Activated naive CD8-positive, alpha-beta T cell treated with anti-CD3 and anti-CD28 coated beads, Interleukin-2, amount 50 U/mL, for 24 hours (primary cell): ENCODE data around the gene KIAA1549.
"Not testable (repeated sequence)": the region's sequence is repeated elsewhere in the genome, so short reads cannot be mapped to it uniquely, and the experiment has no call there.

Experiments
- ATAC-seq: fragments of 150-1000 bp; cut with Tn5 transposase; one replicate; pipeline ENCODE4 v1.10.0; 2021
- DNase-seq: peaks from one replicate; pipeline ENCODE4 v3.0.0; 2021
- H3K27ac Mint-ChIP-seq: one replicate; pipeline ENCODE4 v1.8.0; 2021; ENCODE audit warnings: mild to moderate bottlenecking, mixed read lengths
- H3K27me3 Mint-ChIP-seq: one replicate; pipeline ENCODE4 v1.8.0; 2021; ENCODE audit warnings: mixed read lengths
- H3K36me3 Mint-ChIP-seq: one replicate; pipeline ENCODE4 v1.8.0; 2021; ENCODE audit warnings: low read depth, mixed read lengths
- H3K4me1 Mint-ChIP-seq: one replicate; pipeline ENCODE4 v1.8.0; 2021; ENCODE audit warnings: mixed read lengths
- H3K4me3 Mint-ChIP-seq: one replicate; pipeline ENCODE4 v1.8.0; 2021; ENCODE audit warnings: mild to moderate bottlenecking, moderate library complexity, mixed read lengths
- H3K9me3 Mint-ChIP-seq: one replicate; pipeline ENCODE4 v1.8.0; 2021; ENCODE audit warnings: mixed read lengths

KIAA1549 gene

GRCh38 chr7:138941545-138941944 lies 39.6 kb downstream of the KIAA1549 start:
- no peaks in the 10 kb centered on the region for H3K4me1 Mint-ChIP-seq
- ATAC-seq, result no peak
- no peaks in the 10 kb centered on the region for H3K27me3 Mint-ChIP-seq
- H3K27ac Mint-ChIP-seq, result no peak overlapping the region
- H3K36me3 Mint-ChIP-seq, result no peaks in the 10 kb centered on the region
- H3K9me3 Mint-ChIP-seq, result no peaks in the 10 kb centered on the region
- no peak for DNase-seq
- H3K4me3 Mint-ChIP-seq, result no peak overlapping the region

GRCh38 chr7:138940602-138941001 lies 40.6 kb downstream of the KIAA1549 start:
- H3K36me3 Mint-ChIP-seq, H3K4me1 Mint-ChIP-seq, DNase-seq, H3K27ac Mint-ChIP-seq, H3K27me3 Mint-ChIP-seq, ATAC-seq, H3K4me3 Mint-ChIP-seq, H3K9me3 Mint-ChIP-seq: not testable (repeated sequence)

- Mint-ChIP-seq H3K4me3 (no peak overlapping the region), H3K9me3 (no peaks in the 10 kb centered on the region), H3K4me1 (peaks cover 5% of the 10 kb centered on the region), H3K27ac (no peak overlapping the region), H3K27me3 (no peaks in the 10 kb centered on the region), H3K36me3 (no peaks in the 10 kb centered on the region)
- no peak for DNase-seq
- ATAC-seq, result no peak
Observed at GRCh38 chr7:138937484-138937883, 43.7 kb downstream of the KIAA1549 start.

GRCh38 chr7:138935465-138936011 lies 45.7 kb downstream of the KIAA1549 start:
- no peak overlapping the region for H3K4me3 Mint-ChIP-seq
- H3K36me3 Mint-ChIP-seq, result no peaks in the 10 kb centered on the region
- H3K27ac Mint-ChIP-seq, result no peak overlapping the region
- H3K4me1 Mint-ChIP-seq, result peaks cover 5% of the 10 kb centered on the region
- DNase-seq, result no peak
- ATAC-seq, result no peak
- H3K27me3 Mint-ChIP-seq, result no peaks in the 10 kb centered on the region
- no peaks in the 10 kb centered on the region for H3K9me3 Mint-ChIP-seq

GRCh38 chr7:138934861-138935260 lies 46.3 kb downstream of the KIAA1549 start:
- no peak for ATAC-seq
- Mint-ChIP-seq H3K36me3 (no peaks in the 10 kb centered on the region), H3K4me3 (no peak overlapping the region), H3K27me3 (no peaks in the 10 kb centered on the region), H3K27ac (no peak overlapping the region), H3K9me3 (no peaks in the 10 kb centered on the region), H3K4me1 (peaks cover 5% of the 10 kb centered on the region)
- DNase-seq, result no peak

GRCh38 chr7:138934367-138934766 lies 46.8 kb downstream of the KIAA1549 start:
- no peak overlapping the region for H3K27ac Mint-ChIP-seq
- H3K9me3 Mint-ChIP-seq, result no peaks in the 10 kb centered on the region
- H3K36me3 Mint-ChIP-seq, result no peaks in the 10 kb centered on the region
- H3K4me3 Mint-ChIP-seq, result no peak overlapping the region
- no peaks in the 10 kb centered on the region for H3K27me3 Mint-ChIP-seq
- DNase-seq, result no peak
- ATAC-seq, result no peak
- H3K4me1 Mint-ChIP-seq, result peaks cover 5% of the 10 kb centered on the region

GRCh38 chr7:138932870-138933269 lies 48.3 kb downstream of the KIAA1549 start:
- no peaks in the 10 kb centered on the region for H3K9me3 Mint-ChIP-seq

GRCh38 chr7:138932427-138932826 lies 48.8 kb downstream of the KIAA1549 start:
- ATAC-seq, result no peak
- Mint-ChIP-seq H3K27ac (no peak overlapping the region), H3K4me3 (no peak overlapping the region), H3K36me3 (no peaks in the 10 kb centered on the region), H3K27me3 (no peaks in the 10 kb centered on the region), H3K9me3 (no peaks in the 10 kb centered on the region), H3K4me1 (peaks cover 5% of the 10 kb centered on the region)
- no peak for DNase-seq

More at GRCh38 chr7:138932870-138933269, 48.3 kb downstream of the KIAA1549 start:
- no peaks in the 10 kb centered on the region for H3K27me3 Mint-ChIP-seq
- H3K27ac Mint-ChIP-seq, result no peak overlapping the region
- peaks cover 5% of the 10 kb centered on the region for H3K4me1 Mint-ChIP-seq
- ATAC-seq (no peak), DNase-seq (no peak)
- H3K4me3 Mint-ChIP-seq, result no peak overlapping the region
- H3K36me3 Mint-ChIP-seq, result no peaks in the 10 kb centered on the region

GRCh38 chr7:138929969-138930368 lies 51.2 kb downstream of the KIAA1549 start:
- peaks cover 12% of the 10 kb centered on the region for H3K4me1 Mint-ChIP-seq
- no peak overlapping the region for H3K4me3 Mint-ChIP-seq
- no peak for DNase-seq
- no peak for ATAC-seq
- no peaks in the 10 kb centered on the region for H3K27me3 Mint-ChIP-seq
- H3K36me3 Mint-ChIP-seq, result no peaks in the 10 kb centered on the region
- H3K27ac Mint-ChIP-seq, result no peak overlapping the region
- no peaks in the 10 kb centered on the region for H3K9me3 Mint-ChIP-seq

- Mint-ChIP-seq H3K4me3 (no peak overlapping the region), H3K9me3 (no peaks in the 10 kb centered on the region), H3K36me3 (no peaks in the 10 kb centered on the region), H3K27me3 (no peaks in the 10 kb centered on the region), H3K27ac (no peak overlapping the region), H3K4me1 (peaks cover 8% of the 10 kb centered on the region)
- no peak for DNase-seq
- ATAC-seq, result no peak
Observed at GRCh38 chr7:138926241-138926612, 55.0 kb downstream of the KIAA1549 start.

- Mint-ChIP-seq H3K4me1 (peaks cover 11% of the 10 kb centered on the region), H3K36me3 (no peaks in the 10 kb centered on the region)
Observed at GRCh38 chr7:138924501-138925225, 56.5 kb downstream of the KIAA1549 start.

GRCh38 chr7:138921277-138921676 lies 59.9 kb downstream of the KIAA1549 start:
- DNase-seq (no peak), ATAC-seq (no peak)
- Mint-ChIP-seq H3K36me3 (no peaks in the 10 kb centered on the region), H3K27ac (no peak overlapping the region), H3K9me3 (no peaks in the 10 kb centered on the region), H3K4me3 (no peak overlapping the region), H3K4me1 (peaks cover 10% of the 10 kb centered on the region), H3K27me3 (no peaks in the 10 kb centered on the region)

More at GRCh38 chr7:138924501-138925225, 56.5 kb downstream of the KIAA1549 start:
- DNase-seq (no peak), ATAC-seq (no peak)
- Mint-ChIP-seq H3K27ac (no peak overlapping the region), H3K9me3 (no peaks in the 10 kb centered on the region), H3K4me3 (no peak overlapping the region), H3K27me3 (no peaks in the 10 kb centered on the region)

- DNase-seq (no peak), ATAC-seq (peak; percentile 15)
- H3K4me3 Mint-ChIP-seq, result no peak overlapping the region
Observed at GRCh38 chr7:138919911-138920310, 61.3 kb downstream of the KIAA1549 start.

GRCh38 chr7:138919216-138919615 lies 62.0 kb downstream of the KIAA1549 start:
- H3K9me3 Mint-ChIP-seq, result no peaks in the 10 kb centered on the region
- ATAC-seq, result no peak

More at GRCh38 chr7:138919911-138920310, 61.3 kb downstream of the KIAA1549 start:
- no peak overlapping the region for H3K27ac Mint-ChIP-seq
- no peaks in the 10 kb centered on the region for H3K36me3 Mint-ChIP-seq
- peaks cover 5% of the 10 kb centered on the region for H3K4me1 Mint-ChIP-seq
- H3K9me3 Mint-ChIP-seq, result no peaks in the 10 kb centered on the region
- H3K27me3 Mint-ChIP-seq, result peaks cover 2% of the 10 kb centered on the region

GRCh38 chr7:138918756-138919155 lies 62.4 kb downstream of the KIAA1549 start:
- H3K27ac Mint-ChIP-seq, result no peak overlapping the region
- ATAC-seq (no peak), DNase-seq (no peak)
- peaks cover 5% of the 10 kb centered on the region for H3K27me3 Mint-ChIP-seq
- peaks cover 5% of the 10 kb centered on the region for H3K4me1 Mint-ChIP-seq
- H3K36me3 Mint-ChIP-seq, result no peaks in the 10 kb centered on the region
- no peaks in the 10 kb centered on the region for H3K9me3 Mint-ChIP-seq
- no peak overlapping the region for H3K4me3 Mint-ChIP-seq

More at GRCh38 chr7:138919216-138919615, 62.0 kb downstream of the KIAA1549 start:
- Mint-ChIP-seq H3K27me3 (peaks cover 5% of the 10 kb centered on the region), H3K36me3 (no peaks in the 10 kb centered on the region), H3K4me3 (no peak overlapping the region), H3K4me1 (peaks cover 5% of the 10 kb centered on the region), H3K27ac (no peak overlapping the region)
- no peak for DNase-seq
